SK-N-DZ (cell line): ENCODE measurements around the gene S100A8.
"Not testable (repeated sequence)": the region's sequence is repeated elsewhere in the genome, so short reads cannot be mapped to it uniquely, and the experiment has no call there.

ENCODE experiments used
- DNase-seq: peaks from one replicate; pipeline ENCODE4 v3.0.0-alpha.2; 2015; ENCODE audit warnings: low spot score
- small RNA-seq, 2 experiments: library from RNA; depleted of rRNA; stranded (forward); fragments of <200 nt; gene quantifications; one replicate each; pipeline ENCODE3, GENCODE V24; 2014

The S100A8 gene

GRCh38 chr1:153347856-153348255 lies 43.0 kb downstream of the S100A8 start:
- no peak for DNase-seq

GRCh38 chr1:153347049-153347448 lies 43.8 kb downstream of the S100A8 start:
- DNase-seq: not testable (repeated sequence)

- no peak for DNase-seq
Observed at GRCh38 chr1:153346077-153346723, 44.7 kb downstream of the S100A8 start.

- no peak for DNase-seq
Observed at GRCh38 chr1:153345187-153346076, 45.4 kb downstream of the S100A8 start.

GRCh38 chr1:153344718-153345025 lies 46.2 kb downstream of the S100A8 start:
- no peak for DNase-seq

- no peak for DNase-seq
Observed at GRCh38 chr1:153343811-153344717, 46.8 kb downstream of the S100A8 start.

- no peak for DNase-seq
Observed at GRCh38 chr1:153343040-153343681, 47.7 kb downstream of the S100A8 start.

- DNase-seq: no peak
Observed at GRCh38 chr1:153342178-153342577, 48.7 kb downstream of the S100A8 start.

- no peak for DNase-seq
Observed at GRCh38 chr1:153341431-153341934, 49.4 kb downstream of the S100A8 start.

- no peak for DNase-seq
Observed at GRCh38 chr1:153340356-153340755, 50.5 kb downstream of the S100A8 start.

Small RNAs within 50 kb of the gene (small RNA-seq; reads per million reads assigned to genes)
- 0 reads per million in 2 experiments for gene S100A15A
